T-helper 1 cell treated with Interleukin-12 subunit alpha and Interleukin-12 subunit beta and Interleukin-4 antibody, amounts not matched to agents 30 ng/mL and 1 ng/mL, for 36 hours (primary cell): Measurements from ENCODE around the gene CHRNA1. TPM values are rescaled to one million over a fixed set of nuclear protein-coding genes. Genes with fewer than 3 reads are reported as not detected.

ENCODE experiments used
- intact Hi-C: fragments of 100-400 bp; cut with micrococcal nuclease; formaldehyde crosslinking; loops from one replicate; pipeline ENCODE4 v1.15.1; 2024
- total RNA-seq: library from RNA; stranded (reverse); gene quantifications from 2 replicates; pipeline ENCODE4 v1.2.3, GENCODE V29; 2022

Gene CHRNA1
- total RNA-seq, 1 donor from 2014 or later = not detected

- intact Hi-C loops = no loop called here
Measured at GRCh38 chr2:174784316-174784715, 20.0 kb upstream of the CHRNA1 start.

- intact Hi-C loops = no loop called here
Measured at GRCh38 chr2:174781996-174782395, 17.7 kb upstream of the CHRNA1 start.

- intact Hi-C loops = no loop called here
Measured at GRCh38 chr2:174781298-174781697, 17.0 kb upstream of the CHRNA1 start.

GRCh38 chr2:174780856-174781255 is 16.6 kb upstream of the CHRNA1 start:
- intact Hi-C loops = no loop called here

- intact Hi-C loops = no loop called here
Measured at GRCh38 chr2:174780191-174780840, 16.0 kb upstream of the CHRNA1 start.

- intact Hi-C loops = loop anchor here (2.0 to 5.0 kb wide), 4 partner anchors 79 to 401 kb away; partner anchors contain the start of gene ATP5MC3
Measured at GRCh38 chr2:174779361-174779928, 15.2 kb upstream of the CHRNA1 start.

- intact Hi-C loops = loop anchor here (1.0 to 5.0 kb wide), 9 partner anchors 10 to 402 kb away; partner anchors contain the start of genes ATF2 and ATP5MC3
Measured at GRCh38 chr2:174778085-174778981, 14.1 kb upstream of the CHRNA1 start.

- intact Hi-C loops = loop anchor here (1.0 to 5.0 kb wide), 9 partner anchors 11 to 403 kb away; partner anchors contain the start of genes ATF2 and ATP5MC3
Measured at GRCh38 chr2:174777347-174778084, 13.2 kb upstream of the CHRNA1 start.

GRCh38 chr2:174776675-174777074 is 12.4 kb upstream of the CHRNA1 start:
- intact Hi-C loops = loop anchor here (5.0 kb wide), 2 partner anchors 169 to 284 kb away; no protein-coding TSS in a partner anchor

- intact Hi-C loops = loop anchor here (5.0 kb wide), 2 partner anchors 169 to 284 kb away; no protein-coding TSS in a partner anchor
Measured at GRCh38 chr2:174776223-174776622, 12.0 kb upstream of the CHRNA1 start.

GRCh38 chr2:174775571-174775980 is 11.3 kb upstream of the CHRNA1 start:
- intact Hi-C loops = loop anchor here (5.0 kb wide), 2 partner anchors 168 to 283 kb away; no protein-coding TSS in a partner anchor

GRCh38 chr2:174774886-174775285 is 10.6 kb upstream of the CHRNA1 start:
- intact Hi-C loops = loop anchor here (5.0 kb wide), 2 partner anchors 168 to 283 kb away; no protein-coding TSS in a partner anchor

- intact Hi-C loops = no loop called here
Measured at GRCh38 chr2:174773215-174773614, 8.9 kb upstream of the CHRNA1 start.

GRCh38 chr2:174772472-174772801 is 8.2 kb upstream of the CHRNA1 start:
- intact Hi-C loops = no loop called here

- intact Hi-C loops = loop anchor here (1.0 kb wide), 1 partner anchor 218 kb away; no protein-coding TSS in a partner anchor
Measured at GRCh38 chr2:174771631-174772471, 7.6 kb upstream of the CHRNA1 start.

- intact Hi-C loops = loop anchor here (1.0 kb wide), 1 partner anchor 219 kb away; no protein-coding TSS in a partner anchor
Measured at GRCh38 chr2:174771136-174771535, 6.9 kb upstream of the CHRNA1 start.

- intact Hi-C loops = no loop called here
Measured at GRCh38 chr2:174768557-174768956, 4.3 kb upstream of the CHRNA1 start.

- intact Hi-C loops = no loop called here
Measured at GRCh38 chr2:174766271-174766670, 2.0 kb upstream of the CHRNA1 start.

- intact Hi-C loops = no loop called here
Measured at GRCh38 chr2:174765576-174765975, 1.3 kb upstream of the CHRNA1 start.

- intact Hi-C loops = no loop called here
Measured at GRCh38 chr2:174763780-174764179, 492 bp downstream of the CHRNA1 start.
